ENCODE measurements around the gene FER.
A peak's percentile ranks its signal among the peaks of the same experiment; 100 is the strongest.

The FER gene

DNA sequence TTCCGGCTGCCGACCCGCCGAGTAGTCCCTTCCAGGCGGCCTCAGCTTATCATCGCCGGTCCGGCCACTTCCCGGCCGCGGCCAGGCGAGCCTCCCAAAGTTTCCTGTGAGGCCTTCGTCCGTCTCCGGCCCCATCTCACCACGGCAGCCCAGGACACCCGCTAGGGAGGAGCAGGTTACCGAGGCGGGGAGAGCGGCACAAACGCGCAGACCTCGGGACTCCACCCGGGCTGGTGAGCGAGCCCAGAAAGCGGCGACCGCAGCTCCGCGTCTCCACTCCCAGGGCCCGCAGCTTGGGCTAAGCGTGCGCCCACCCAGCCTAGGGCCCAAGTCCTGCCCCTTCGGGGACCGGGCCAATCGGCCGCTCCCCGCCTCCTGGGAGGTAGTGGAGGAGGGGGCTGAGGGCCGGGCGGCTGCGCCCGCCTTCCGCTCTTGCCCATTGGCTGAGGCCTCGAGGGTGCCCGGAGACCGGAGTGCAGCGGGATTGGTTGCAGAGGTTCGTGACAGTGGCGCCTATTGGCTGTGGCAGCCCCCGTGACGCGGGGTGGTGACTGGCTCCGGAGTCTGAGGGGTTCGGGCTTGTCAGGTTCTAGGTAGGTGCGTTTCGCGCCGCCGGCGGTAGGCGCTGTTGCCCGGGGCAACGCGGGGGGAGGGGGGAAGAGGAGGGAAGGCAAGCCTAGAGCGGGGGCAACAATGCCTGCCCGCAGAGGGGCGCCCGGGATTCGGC lies 867 bp downstream of the FER start:
- WGBS (ENCODE audit: extremely low coverage, insufficient coverage, low lambda C conversion rate): no CpG with 5 or more reads among the region's 69 CpGs
- no peaks in the 10 kb centered on the region for H3K36me3 ChIP-seq (ENCODE audit: control insufficient read depth, insufficient read depth, low read length)
- DNase-seq: peak; percentile 100

DNA sequence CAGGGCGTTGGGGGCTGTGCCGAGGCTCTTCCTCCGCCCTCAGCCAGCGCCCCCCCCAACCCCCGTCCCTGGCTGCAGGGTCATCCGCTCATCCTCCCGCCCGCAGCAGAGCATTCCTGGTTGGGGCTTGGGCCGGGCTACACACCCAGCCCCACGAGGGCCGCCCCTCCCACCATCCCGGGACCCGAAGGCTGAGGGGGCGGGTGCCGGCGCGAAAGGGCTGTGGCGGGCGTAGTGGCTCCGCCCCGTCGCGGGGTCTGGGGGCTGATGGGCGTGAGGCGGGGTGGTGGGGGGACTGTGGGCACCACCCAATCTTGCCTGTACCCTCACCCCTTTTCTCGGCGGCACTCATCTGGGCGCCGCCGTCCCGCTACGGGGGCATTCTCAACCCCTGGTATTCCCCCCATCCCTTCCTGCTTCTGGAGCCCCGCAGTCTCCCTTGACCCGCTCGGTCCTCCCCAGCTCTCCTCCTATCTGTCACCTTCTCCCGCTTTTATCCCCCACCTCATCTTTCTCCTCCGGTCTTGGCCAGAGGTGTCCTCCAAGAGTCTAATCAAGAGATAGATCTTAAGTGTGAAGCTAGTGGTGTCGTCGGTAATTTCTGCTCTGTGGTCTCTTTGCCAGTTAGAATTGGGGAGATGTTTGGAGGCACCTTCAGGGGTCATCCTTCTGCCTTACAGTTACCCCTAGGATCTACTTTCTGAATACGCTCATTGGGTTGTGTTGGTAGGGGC lies 1.6 kb downstream of the FER start:
- Histone ChIP-seq H4K8ac (ENCODE audit: low read depth, low read length) (peak overlapping the region; percentile 40), H2BK120ac (ENCODE audit: low read depth, low read length) (no peak overlapping the region), H3K4me3 (ENCODE audit: low read length) (peak overlapping the region; percentile 66), H3K27me3 (ENCODE audit: insufficient read depth, low read length, poor library complexity) (no peaks in the 10 kb centered on the region), H3K79me2 (ENCODE audit: control insufficient read depth, insufficient read depth, low read length) (no peaks in the 10 kb centered on the region), H4K5ac (ENCODE audit: low read length) (no peak overlapping the region), H2BK5ac (ENCODE audit: low read length) (peak overlapping the region; percentile 21), H3K79me1 (ENCODE audit: low read length) (no peaks in the 10 kb centered on the region), H3K4me1 (ENCODE audit: control insufficient read depth, low read depth, low read length) (no peaks in the 10 kb centered on the region), H3K27ac (ENCODE audit: low read depth, low read length) (peak overlapping the region; percentile 88), H2AK5ac (ENCODE audit: low read length) (no peak overlapping the region), H3K4ac (ENCODE audit: low read depth, low read length) (no peak overlapping the region), H3K23ac (ENCODE audit: low read length) (no peak overlapping the region), H3K56ac (ENCODE audit: low read length) (peak overlapping the region; percentile 47), H3K36me3 (ENCODE audit: control insufficient read depth, insufficient read depth, low read length) (no peaks in the 10 kb centered on the region), H3K4me2 (ENCODE audit: low read length) (peak overlapping the region; percentile 62), H3K9ac (ENCODE audit: low read length) (peak overlapping the region; percentile 71), H3K18ac (ENCODE audit: low read length) (peak overlapping the region; percentile 33), H2BK15ac (replicated peaks; ENCODE audit: low read depth) (no peak overlapping the region)
- WGBS (ENCODE audit: extremely low coverage, insufficient coverage, low lambda C conversion rate): no CpG with 5 or more reads among the region's 40 CpGs
- peak; percentile 90 for DNase-seq

More for the DNA sequence above, 867 bp downstream of the FER start:
- Histone ChIP-seq H2BK120ac (ENCODE audit: low read depth, low read length) (peak overlapping the region; percentile 9), H2BK15ac (replicated peaks; ENCODE audit: low read depth) (no peak overlapping the region), H3K9ac (ENCODE audit: low read length) (peak overlapping the region; percentile 94), H3K79me2 (ENCODE audit: control insufficient read depth, insufficient read depth, low read length) (no peaks in the 10 kb centered on the region), H3K4ac (ENCODE audit: low read depth, low read length) (peak overlapping the region; percentile 82), H3K79me1 (ENCODE audit: low read length) (no peaks in the 10 kb centered on the region), H3K18ac (ENCODE audit: low read length) (peak overlapping the region; percentile 91), H3K56ac (ENCODE audit: low read length) (peak overlapping the region; percentile 95), H3K27me3 (ENCODE audit: insufficient read depth, low read length, poor library complexity) (no peaks in the 10 kb centered on the region), H3K23ac (ENCODE audit: low read length) (no peak overlapping the region), H3K4me1 (ENCODE audit: control insufficient read depth, low read depth, low read length) (no peaks in the 10 kb centered on the region), H4K5ac (ENCODE audit: low read length) (no peak overlapping the region), H3K27ac (ENCODE audit: low read depth, low read length) (peak overlapping the region; percentile 93), H2AK5ac (ENCODE audit: low read length) (no peak overlapping the region), H2BK5ac (ENCODE audit: low read length) (peak overlapping the region; percentile 91), H4K8ac (ENCODE audit: low read depth, low read length) (peak overlapping the region; percentile 40), H3K4me2 (ENCODE audit: low read length) (no peak overlapping the region), H3K4me3 (ENCODE audit: low read length) (peak overlapping the region; percentile 81)

- no peak overlapping the region for H3K4ac ChIP-seq (ENCODE audit: low read depth, low read length)
- no peak overlapping the region for H3K4me3 ChIP-seq (ENCODE audit: low read length)
- no peaks in the 10 kb centered on the region for H3K79me2 ChIP-seq (ENCODE audit: control insufficient read depth, insufficient read depth, low read length)
- H3K36me3 ChIP-seq (ENCODE audit: control insufficient read depth, insufficient read depth, low read length): no peaks in the 10 kb centered on the region
- H3K4me2 ChIP-seq (ENCODE audit: low read length): no peak overlapping the region
- H3K79me1 ChIP-seq (ENCODE audit: low read length): no peaks in the 10 kb centered on the region
- H3K9ac ChIP-seq (ENCODE audit: low read length): no peak overlapping the region
- H2BK5ac ChIP-seq (ENCODE audit: low read length): no peak overlapping the region
- H3K27me3 ChIP-seq (ENCODE audit: insufficient read depth, low read length, poor library complexity): no peaks in the 10 kb centered on the region
- H3K27ac ChIP-seq (ENCODE audit: low read depth, low read length): no peak overlapping the region
- no peaks in the 10 kb centered on the region for H3K4me1 ChIP-seq (ENCODE audit: control insufficient read depth, low read depth, low read length)
- H4K5ac ChIP-seq (ENCODE audit: low read length): no peak overlapping the region
- WGBS (ENCODE audit: extremely low coverage, insufficient coverage, low lambda C conversion rate): 100% methylated on average over 2 of the region's 3 CpGs
- no peak overlapping the region for H4K8ac ChIP-seq (ENCODE audit: low read depth, low read length)
- DNase-seq: no peak
- H3K56ac ChIP-seq (ENCODE audit: low read length): no peak overlapping the region
- no peak overlapping the region for H2BK15ac ChIP-seq (replicated peaks; ENCODE audit: low read depth)
- no peak overlapping the region for H2BK120ac ChIP-seq (ENCODE audit: low read depth, low read length)
- H3K23ac ChIP-seq (ENCODE audit: low read length): no peak overlapping the region
- no peak overlapping the region for H2AK5ac ChIP-seq (ENCODE audit: low read length)
- no peak overlapping the region for H3K18ac ChIP-seq (ENCODE audit: low read length)
These were observed 5.6 kb downstream of the FER start for GRCh38 chr5:108753331-108753730.

GRCh38 chr5:108753877-108754276 lies 6.2 kb downstream of the FER start:
- Histone ChIP-seq H2BK120ac (ENCODE audit: low read depth, low read length) (no peak overlapping the region), H3K79me1 (ENCODE audit: low read length) (peaks cover 3% of the 10 kb centered on the region), H3K4ac (ENCODE audit: low read depth, low read length) (no peak overlapping the region), H3K9ac (ENCODE audit: low read length) (no peak overlapping the region), H3K4me3 (ENCODE audit: low read length) (no peak overlapping the region), H3K56ac (ENCODE audit: low read length) (no peak overlapping the region), H3K27ac (ENCODE audit: low read depth, low read length) (no peak overlapping the region), H2BK5ac (ENCODE audit: low read length) (no peak overlapping the region), H3K18ac (ENCODE audit: low read length) (no peak overlapping the region), H3K4me1 (ENCODE audit: control insufficient read depth, low read depth, low read length) (no peaks in the 10 kb centered on the region), H2BK15ac (replicated peaks; ENCODE audit: low read depth) (no peak overlapping the region), H3K4me2 (ENCODE audit: low read length) (no peak overlapping the region), H2AK5ac (ENCODE audit: low read length) (no peak overlapping the region), H3K79me2 (ENCODE audit: control insufficient read depth, insufficient read depth, low read length) (no peaks in the 10 kb centered on the region), H4K8ac (ENCODE audit: low read depth, low read length) (no peak overlapping the region), H3K27me3 (ENCODE audit: insufficient read depth, low read length, poor library complexity) (no peaks in the 10 kb centered on the region), H3K36me3 (ENCODE audit: control insufficient read depth, insufficient read depth, low read length) (no peaks in the 10 kb centered on the region), H4K5ac (ENCODE audit: low read length) (no peak overlapping the region), H3K23ac (ENCODE audit: low read length) (no peak overlapping the region)
- DNase-seq: no peak
- no CpG with 5 or more reads among the region's 6 CpGs for WGBS (ENCODE audit: extremely low coverage, insufficient coverage, low lambda C conversion rate)

- no CpG with 5 or more reads among the region's 1 CpG for WGBS (ENCODE audit: extremely low coverage, insufficient coverage, low lambda C conversion rate)
- H3K4me1 ChIP-seq (ENCODE audit: control insufficient read depth, low read depth, low read length): peaks cover 7% of the 10 kb centered on the region
- H3K4ac ChIP-seq (ENCODE audit: low read depth, low read length): no peak overlapping the region
- H3K4me3 ChIP-seq (ENCODE audit: low read length): no peak overlapping the region
- H4K8ac ChIP-seq (ENCODE audit: low read depth, low read length): no peak overlapping the region
- H3K79me2 ChIP-seq (ENCODE audit: control insufficient read depth, insufficient read depth, low read length): no peaks in the 10 kb centered on the region
- H3K23ac ChIP-seq (ENCODE audit: low read length): no peak overlapping the region
- no peak overlapping the region for H3K9ac ChIP-seq (ENCODE audit: low read length)
- H3K27me3 ChIP-seq (ENCODE audit: insufficient read depth, low read length, poor library complexity): no peaks in the 10 kb centered on the region
- no peak overlapping the region for H3K27ac ChIP-seq (ENCODE audit: low read depth, low read length)
- no peak overlapping the region for H3K56ac ChIP-seq (ENCODE audit: low read length)
- no peaks in the 10 kb centered on the region for H3K36me3 ChIP-seq (ENCODE audit: control insufficient read depth, insufficient read depth, low read length)
- no peak overlapping the region for H3K4me2 ChIP-seq (ENCODE audit: low read length)
- no peak for DNase-seq
- H2BK120ac ChIP-seq (ENCODE audit: low read depth, low read length): no peak overlapping the region
- no peak overlapping the region for H3K18ac ChIP-seq (ENCODE audit: low read length)
- no peak overlapping the region for H2BK15ac ChIP-seq (replicated peaks; ENCODE audit: low read depth)
- peaks cover 5% of the 10 kb centered on the region for H3K79me1 ChIP-seq (ENCODE audit: low read length)
- H4K5ac ChIP-seq (ENCODE audit: low read length): no peak overlapping the region
- no peak overlapping the region for H2BK5ac ChIP-seq (ENCODE audit: low read length)
- no peak overlapping the region for H2AK5ac ChIP-seq (ENCODE audit: low read length)
These were observed 12.8 kb downstream of the FER start for GRCh38 chr5:108760512-108760911.

Data from mesendoderm (in vitro differentiated cells).